ENCODE data around the gene NFYC.

The NFYC gene

GRCh38 chr1:40817791-40818263 is 126.3 kb downstream of the NFYC start:
- H3K4me3 ChIP-seq (ENCODE audit: extremely low read depth, insufficient read depth, low read length, poor library complexity, severe bottlenecking), result peak overlapping the region; percentile 35

DNA sequence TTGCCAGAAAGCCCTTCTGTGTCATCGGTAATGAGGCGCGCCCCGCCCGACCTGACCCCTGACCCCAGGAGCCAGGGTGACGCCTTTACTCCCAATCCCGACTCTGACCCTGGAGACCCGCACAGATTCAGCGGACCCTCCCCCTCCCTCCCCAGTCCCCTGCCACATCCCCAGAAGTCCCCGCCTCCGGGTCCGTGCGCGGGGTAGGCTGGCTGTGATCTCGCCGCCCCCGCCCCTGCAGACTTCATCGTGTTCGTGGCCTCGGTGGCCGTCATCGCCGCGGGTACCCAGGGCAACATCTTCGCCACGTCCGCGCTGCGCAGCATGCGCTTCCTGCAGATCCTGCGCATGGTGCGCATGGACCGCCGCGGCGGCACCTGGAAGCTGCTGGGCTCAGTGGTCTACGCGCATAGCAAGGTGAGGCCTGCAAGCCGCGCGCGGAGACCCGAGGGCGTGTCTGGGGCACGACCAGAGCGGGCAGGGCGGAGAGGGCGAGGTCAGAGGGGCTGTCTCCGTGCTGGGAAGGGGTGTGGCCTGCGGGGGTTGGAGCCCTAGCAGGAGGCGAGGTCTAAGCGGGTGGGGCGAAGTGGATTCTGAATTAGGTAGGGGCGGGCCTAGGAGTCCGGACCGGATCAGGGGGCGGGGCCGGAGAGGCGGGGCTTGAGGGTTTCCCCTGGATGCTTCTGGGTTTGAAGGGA is 126.9 kb downstream of the NFYC start:
- Histone ChIP-seq H3K9me3 (ENCODE audit: control insufficient read depth, low read length) (no peaks in the 10 kb centered on the region), H3K27ac (ENCODE audit: low read depth, low read length, severe bottlenecking) (no peak overlapping the region), H3K4me3 (ENCODE audit: extremely low read depth, insufficient read depth, low read length, poor library complexity, severe bottlenecking) (peak overlapping the region; percentile 35), H3K4me1 (ENCODE audit: control insufficient read depth, insufficient read depth, low read length, poor library complexity, severe bottlenecking) (peaks cover 13% of the 10 kb centered on the region), H3K36me3 (ENCODE audit: control insufficient read depth, insufficient read depth, low read length) (no peaks in the 10 kb centered on the region)
- WGBS, 2 experiments (ENCODE audit: insufficient coverage in 2 of 2), result 1 to 3% methylated on average over 50 to 53 of the region's 59 CpGs

More at GRCh38 chr1:40817791-40818263, 126.3 kb downstream of the NFYC start:
- no peaks in the 10 kb centered on the region for H3K36me3 ChIP-seq (ENCODE audit: control insufficient read depth, insufficient read depth, low read length)
- H3K27ac ChIP-seq (ENCODE audit: low read depth, low read length, severe bottlenecking), result no peak overlapping the region
- 39 to 41% methylated on average over 18 to 19 of the region's 19 CpGs for WGBS, 2 experiments (ENCODE audit: insufficient coverage in 2 of 2)
- peaks cover 13% of the 10 kb centered on the region for H3K4me1 ChIP-seq (ENCODE audit: control insufficient read depth, insufficient read depth, low read length, poor library complexity, severe bottlenecking)
- no peaks in the 10 kb centered on the region for H3K9me3 ChIP-seq (ENCODE audit: control insufficient read depth, low read length)

GRCh38 chr1:40819101-40819500 is 127.6 kb downstream of the NFYC start:
- H3K4me1 ChIP-seq (ENCODE audit: control insufficient read depth, insufficient read depth, low read length, poor library complexity, severe bottlenecking), result peaks cover 14% of the 10 kb centered on the region
- no peak overlapping the region for H3K4me3 ChIP-seq (ENCODE audit: extremely low read depth, insufficient read depth, low read length, poor library complexity, severe bottlenecking)
- WGBS, 2 experiments (ENCODE audit: insufficient coverage in 2 of 2), result 77 to 84% methylated on average over 20 to 25 of the region's 26 CpGs
- H3K36me3 ChIP-seq (ENCODE audit: control insufficient read depth, insufficient read depth, low read length), result no peaks in the 10 kb centered on the region
- no peaks in the 10 kb centered on the region for H3K9me3 ChIP-seq (ENCODE audit: control insufficient read depth, low read length)
- H3K27ac ChIP-seq (ENCODE audit: low read depth, low read length, severe bottlenecking), result no peak overlapping the region

- no peaks in the 10 kb centered on the region for H3K9me3 ChIP-seq (ENCODE audit: control insufficient read depth, low read length)
- no peaks in the 10 kb centered on the region for H3K36me3 ChIP-seq (ENCODE audit: control insufficient read depth, insufficient read depth, low read length)
- WGBS, 2 experiments (ENCODE audit: insufficient coverage in 2 of 2), result 88 to 96% methylated on average over 3 of the region's 3 CpGs
- H3K4me1 ChIP-seq (ENCODE audit: control insufficient read depth, insufficient read depth, low read length, poor library complexity, severe bottlenecking), result peaks cover 26% of the 10 kb centered on the region
- no peak overlapping the region for H3K4me3 ChIP-seq (ENCODE audit: extremely low read depth, insufficient read depth, low read length, poor library complexity, severe bottlenecking)
- no peak overlapping the region for H3K27ac ChIP-seq (ENCODE audit: low read depth, low read length, severe bottlenecking)
Measured at GRCh38 chr1:40820251-40820797, 128.8 kb downstream of the NFYC start.

Measured in mesodermal cell (in vitro differentiated cells).